Hematopoietic multipotent progenitor cell treated with erythropoietin and hydrocortisone succinate and interleukin-3 and kit ligand, for 6 days (in vitro differentiated cells): ENCODE data around the gene DNMT3B.

Source experiments
- DNase-seq: peaks from one replicate; pipeline ENCODE4 v3.0.0-alpha.2; 2015

DNMT3B gene

DNA sequence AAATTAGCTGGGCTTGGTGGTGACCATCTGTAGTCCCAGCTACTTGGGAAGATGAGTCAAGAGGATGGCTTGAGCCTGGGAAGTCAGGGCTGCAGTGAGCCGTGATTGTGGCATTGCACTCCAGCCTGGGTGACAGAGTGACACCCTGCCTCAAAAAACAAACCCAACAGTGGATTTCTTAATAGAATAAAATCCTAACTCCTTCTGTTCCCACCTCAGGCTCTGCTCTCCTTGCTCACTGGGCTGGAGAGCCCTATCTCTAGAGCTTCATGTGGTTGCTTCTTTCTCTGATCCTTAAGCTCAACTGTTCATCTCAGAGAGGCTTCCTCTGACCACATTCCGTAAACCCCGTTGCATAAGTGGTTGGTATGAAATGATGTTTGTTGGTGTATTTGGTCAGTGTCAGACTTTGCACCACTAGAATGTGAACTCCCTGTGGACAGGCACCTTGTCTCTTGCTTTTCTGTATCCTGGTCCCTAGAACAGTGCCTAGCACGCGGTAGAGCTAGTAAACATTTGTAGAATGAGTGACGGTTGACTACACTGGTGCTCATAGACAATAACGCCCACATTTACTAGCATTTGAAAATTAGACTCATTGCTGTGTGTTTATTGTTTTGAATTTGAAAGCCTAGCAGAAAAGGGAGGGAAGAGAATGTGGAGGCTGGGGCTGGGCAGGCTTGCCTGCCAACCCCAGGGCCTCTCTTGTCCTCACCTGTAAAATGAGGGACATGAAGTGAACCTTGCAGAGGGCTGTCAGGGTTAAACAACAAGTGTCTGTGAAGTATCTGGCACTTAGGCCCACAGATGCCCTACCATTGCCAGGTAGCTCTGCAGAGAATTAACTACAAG is 61.8 kb downstream of the DNMT3B start:
- DNase-seq = peak; percentile 29

DNA sequence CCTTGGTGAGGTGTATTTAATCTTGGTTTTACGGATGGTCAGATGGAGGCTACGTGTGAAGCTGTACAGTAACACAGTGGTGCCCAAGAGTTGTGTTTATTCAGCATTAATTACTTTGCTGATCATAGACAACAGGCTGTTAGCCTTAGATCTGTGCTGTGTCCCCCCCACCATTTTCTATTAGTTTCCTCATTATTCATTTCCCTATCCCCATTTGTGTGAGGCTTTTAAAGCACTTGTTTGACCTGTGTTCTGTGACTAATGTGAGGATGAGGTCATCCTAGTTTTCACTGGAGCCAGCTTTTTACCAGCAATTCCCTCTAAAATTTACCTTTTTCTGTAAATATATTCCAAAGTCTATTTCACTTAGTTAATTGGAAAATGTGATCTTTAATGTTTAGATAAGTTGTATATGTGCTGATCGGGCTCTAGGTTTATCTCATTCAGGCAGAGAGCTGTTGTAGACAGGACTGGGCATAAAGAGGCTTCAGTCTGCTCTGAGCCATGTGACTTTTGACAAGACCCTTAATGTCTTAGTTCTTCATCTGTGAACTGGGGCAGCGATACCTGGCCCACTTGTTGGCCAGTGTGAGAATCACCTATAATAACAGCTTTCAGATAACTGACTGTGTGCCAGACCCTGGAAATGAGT is 66.0 kb downstream of the DNMT3B start:
- DNase-seq = no peak

DNA sequence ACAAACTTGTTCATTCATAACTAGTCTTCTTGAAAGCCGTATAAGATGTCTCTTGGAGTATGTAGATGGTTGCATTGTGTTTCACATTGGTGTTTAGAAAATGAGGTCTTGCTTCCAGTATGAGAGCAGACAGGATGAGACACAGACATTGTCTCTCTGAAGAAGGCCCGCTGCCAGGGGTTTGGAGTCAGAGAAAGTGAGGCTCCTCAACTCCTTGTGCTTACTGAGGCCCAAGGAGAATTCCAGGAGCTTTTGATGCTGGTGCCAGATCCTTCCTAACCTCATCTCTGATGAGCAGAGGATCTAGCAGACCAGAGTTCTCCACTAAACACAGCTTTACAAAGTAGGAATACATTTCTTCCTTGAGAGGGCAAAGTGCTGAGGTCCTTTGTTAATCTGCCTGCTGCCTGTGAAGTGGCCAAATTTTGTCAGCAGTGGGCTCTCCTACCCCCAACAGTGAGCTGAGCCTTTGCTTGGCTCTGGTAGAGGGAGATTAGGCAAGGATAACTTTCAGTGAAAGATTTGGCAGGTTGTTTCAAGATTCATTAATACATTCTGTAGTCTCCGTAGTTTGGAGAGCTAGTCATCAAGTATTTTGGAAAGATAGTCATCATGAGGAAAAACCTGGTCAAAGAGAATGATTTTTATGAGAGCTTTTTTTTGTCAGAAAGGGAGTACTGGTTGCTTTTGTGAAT is 67.3 kb downstream of the DNMT3B start:
- DNase-seq = no peak

DNA sequence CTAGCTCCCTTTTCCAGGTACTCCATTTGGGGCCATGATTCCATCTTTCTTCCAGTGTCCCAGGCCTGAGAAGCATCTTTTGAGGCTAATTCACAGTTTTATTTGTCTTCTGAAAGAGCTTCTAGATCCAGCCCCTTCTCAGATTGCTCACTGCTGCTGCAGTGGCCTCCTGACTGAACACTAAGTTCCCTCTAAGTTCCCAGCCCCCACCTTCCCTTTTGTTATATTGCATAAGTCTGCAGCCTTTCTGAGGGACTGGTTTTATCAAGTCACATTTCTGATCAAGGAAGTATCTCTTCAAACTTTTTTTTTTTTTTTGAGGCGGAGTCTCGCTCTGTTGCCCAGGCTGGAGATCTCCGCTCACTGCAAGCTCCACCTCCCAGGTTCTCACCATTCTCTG is 68.3 kb downstream of the DNMT3B start:
- peak; percentile 87 for DNase-seq

DNA sequence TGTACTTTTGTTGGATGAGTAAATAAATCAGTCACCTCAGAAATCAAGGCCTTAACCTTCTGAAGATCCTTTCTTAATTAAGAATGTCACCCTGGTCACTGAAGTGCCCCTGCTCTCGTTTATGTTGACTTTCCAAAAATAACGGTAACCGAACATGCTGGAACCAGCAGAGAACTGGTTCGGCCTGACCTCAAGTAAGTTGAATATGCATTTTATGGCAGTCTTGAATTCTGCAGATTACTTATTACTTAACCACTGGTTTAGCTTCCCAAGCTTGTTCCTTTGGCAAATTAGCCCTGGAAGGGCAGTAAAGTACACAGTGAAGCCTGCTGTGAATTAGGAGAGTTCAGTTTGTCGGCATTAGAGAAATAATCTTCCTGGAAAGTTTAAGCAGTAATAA is 69.8 kb downstream of the DNMT3B start:
- no peak for DNase-seq

DNA sequence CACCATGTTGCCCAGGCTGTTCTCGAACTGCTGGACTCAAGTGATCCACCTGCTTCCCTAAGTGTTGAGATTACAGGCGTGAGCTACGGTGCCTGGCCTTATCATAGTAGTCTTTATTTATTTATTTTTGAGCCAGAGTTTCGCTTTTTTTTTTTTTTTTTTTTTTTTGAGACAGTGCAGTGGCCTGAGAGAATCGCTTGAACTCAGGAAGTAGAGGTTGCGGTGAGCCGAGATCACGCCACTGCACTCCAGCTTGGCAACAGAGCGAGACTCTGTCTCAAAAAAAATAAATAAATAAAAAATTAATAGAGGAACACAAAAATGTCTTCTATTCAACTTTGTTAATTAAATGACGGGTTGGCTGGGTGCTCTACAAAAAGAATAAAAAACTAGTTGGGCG is 70.5 kb downstream of the DNMT3B start:
- peak; percentile 24 for DNase-seq

DNA sequence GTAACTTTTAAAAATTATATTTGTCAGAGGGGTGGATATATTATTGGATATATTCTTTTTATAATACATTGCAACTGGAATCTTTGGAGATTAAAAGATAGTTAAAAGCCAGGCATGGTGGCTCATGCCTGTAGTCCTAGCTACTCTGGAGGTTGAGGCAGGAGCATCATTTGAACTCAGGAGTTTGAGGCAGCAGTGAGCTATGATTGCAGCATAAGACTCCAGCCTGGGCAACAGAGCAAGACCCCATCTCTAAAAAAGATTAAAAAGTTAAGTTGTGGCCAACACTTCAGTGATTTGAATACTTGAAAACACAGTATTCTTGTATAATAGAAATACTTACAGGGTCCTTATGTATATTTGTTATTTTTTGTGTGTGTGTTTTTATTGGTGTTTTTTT is 72.8 kb downstream of the DNMT3B start:
- no peak for DNase-seq

GRCh38 chr20:32837157-32837556 is 75.0 kb downstream of the DNMT3B start:
- DNase-seq = no peak

DNA sequence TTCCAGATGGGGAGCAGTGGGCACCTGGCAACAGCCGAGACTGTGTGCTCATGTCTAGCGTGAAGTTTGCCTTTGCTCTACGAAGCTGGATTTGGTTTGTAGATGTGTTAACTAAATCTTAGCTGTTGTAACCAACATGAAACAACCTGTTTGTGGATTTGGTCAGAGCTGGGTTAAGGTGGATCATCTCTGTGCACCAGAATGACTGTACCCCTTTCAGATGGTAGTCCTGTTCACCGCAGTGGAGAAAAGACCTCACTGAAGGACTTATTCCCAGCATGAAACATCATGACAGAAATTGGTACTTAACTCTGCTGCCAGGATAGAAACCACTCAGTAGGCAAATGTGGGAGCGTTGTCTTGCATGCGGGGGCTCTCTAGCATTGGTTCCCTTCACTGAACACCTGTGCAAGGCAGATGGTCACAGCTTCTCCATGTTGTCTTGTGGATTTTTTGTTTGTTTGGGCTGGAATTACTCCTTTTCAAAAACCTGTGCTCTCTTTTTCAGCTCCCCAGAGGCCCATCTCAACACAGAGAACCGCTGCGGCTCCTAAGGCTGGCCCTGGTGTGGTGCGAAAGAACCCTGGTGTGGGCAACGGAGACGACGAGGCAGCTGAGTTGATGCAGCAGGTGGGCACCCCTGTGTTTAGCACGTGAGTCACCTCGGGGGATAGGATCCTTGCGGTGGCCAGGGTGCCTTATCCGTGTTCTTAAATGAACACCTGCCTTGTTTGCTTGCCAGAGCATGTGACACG is 77.2 kb downstream of the DNMT3B start:
- no peak for DNase-seq

- no peak for DNase-seq
Measured at GRCh38 chr20:32839982-32840285, 77.7 kb downstream of the DNMT3B start.

DNA sequence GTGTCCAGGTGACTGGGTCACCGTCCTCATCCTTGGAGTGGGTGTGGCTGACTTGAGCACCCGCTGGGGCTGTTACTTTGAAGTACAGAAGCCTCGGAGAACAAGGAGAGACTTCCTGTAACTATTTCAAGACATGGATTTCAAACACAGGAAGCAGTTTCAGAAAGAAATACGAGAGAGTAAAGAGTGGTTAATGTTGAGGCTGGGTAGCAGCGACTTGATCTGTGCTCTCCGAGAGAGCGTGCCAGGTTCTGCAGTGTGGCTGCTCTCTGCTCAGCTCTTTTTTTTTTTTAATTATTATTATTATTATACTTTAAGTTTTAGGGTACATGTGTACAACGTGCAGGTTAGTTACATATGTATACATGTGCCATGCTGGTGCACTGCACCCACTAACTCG is 79.0 kb downstream of the DNMT3B start:
- DNase-seq = no peak

DNA sequence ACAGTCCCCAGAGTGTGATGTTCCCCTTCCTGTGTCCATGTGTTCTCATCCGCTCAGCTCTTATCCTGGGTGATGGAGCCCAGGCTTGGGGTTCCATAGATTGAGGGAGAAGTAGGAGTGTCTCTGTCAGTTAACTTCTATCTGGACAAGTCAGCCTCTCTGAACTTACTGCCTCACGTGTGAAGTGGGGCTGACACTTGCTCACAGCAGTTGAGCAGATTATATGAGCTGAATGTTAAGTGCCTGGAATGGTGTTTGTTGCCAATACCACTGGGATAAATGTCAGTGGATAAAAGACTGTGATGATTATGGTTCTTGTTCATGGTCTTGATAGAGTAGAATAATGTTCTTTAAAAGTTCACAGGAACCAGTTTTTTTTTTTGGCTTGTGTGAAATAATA is 79.4 kb downstream of the DNMT3B start:
- no peak for DNase-seq

DNA sequence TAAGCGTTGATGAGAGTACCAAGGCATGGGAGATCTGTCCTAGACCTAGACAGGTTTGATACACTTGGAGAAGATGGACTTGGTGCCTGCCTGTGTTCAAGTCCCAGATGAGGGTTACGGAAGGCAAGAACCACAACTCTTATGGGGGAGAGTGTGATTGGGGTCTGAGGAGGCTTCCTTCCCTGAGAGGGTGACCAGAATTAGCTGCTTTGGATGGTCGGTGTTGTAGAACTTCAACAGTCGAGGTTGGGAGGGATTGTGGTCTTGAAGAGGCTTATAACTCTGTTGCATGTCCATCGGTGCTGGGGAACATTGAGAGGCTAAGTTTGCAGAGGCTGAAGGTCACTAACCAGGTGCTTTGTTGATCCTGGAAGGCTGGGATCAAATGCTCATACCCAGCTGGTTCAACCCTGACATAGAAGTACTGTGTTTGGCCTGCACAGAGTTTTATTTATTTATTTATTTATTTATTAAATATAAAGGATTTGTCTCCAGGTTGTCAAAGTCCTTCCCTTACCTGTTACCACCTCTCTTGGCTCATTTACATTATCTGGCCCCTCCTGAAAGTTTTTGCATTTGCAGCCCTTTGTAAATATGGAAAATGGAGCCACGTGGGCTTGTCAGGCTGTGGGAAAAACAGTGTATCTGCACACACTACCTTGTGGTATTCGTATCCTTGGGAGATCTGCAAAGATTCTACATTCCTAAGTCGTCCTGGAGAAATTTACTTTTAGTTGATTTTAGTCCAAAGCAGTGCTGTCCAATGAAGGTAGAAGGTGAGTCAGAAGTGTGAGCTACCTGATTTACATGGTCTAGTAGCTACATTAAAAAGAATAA is 80.7 kb downstream of the DNMT3B start:
- DNase-seq = no peak

GRCh38 chr20:32845786-32846185 is 83.6 kb downstream of the DNMT3B start:
- DNase-seq = no peak

GRCh38 chr20:32846852-32847251 is 84.7 kb downstream of the DNMT3B start:
- no peak for DNase-seq

- no peak for DNase-seq
Measured at GRCh38 chr20:32847964-32848363, 85.8 kb downstream of the DNMT3B start.

DNA sequence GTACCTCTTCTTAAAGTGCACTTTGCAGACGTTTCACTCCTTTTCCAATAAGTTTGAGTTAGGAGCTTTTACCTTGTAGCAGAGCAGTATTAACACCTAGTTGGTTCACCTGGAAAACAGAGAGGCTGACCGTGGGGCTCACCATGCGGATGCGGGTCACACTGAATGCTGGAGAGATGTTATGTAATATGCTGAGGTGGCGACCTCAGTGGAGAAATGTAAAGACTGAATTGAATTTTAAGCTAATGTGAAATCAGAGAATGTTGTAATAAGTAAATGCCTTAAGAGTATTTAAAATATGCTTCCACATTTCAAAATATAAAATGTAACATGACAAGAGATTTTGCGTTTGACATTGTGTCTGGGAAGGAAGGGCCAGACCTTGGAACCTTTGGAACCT is 86.7 kb downstream of the DNMT3B start:
- no peak for DNase-seq

DNA sequence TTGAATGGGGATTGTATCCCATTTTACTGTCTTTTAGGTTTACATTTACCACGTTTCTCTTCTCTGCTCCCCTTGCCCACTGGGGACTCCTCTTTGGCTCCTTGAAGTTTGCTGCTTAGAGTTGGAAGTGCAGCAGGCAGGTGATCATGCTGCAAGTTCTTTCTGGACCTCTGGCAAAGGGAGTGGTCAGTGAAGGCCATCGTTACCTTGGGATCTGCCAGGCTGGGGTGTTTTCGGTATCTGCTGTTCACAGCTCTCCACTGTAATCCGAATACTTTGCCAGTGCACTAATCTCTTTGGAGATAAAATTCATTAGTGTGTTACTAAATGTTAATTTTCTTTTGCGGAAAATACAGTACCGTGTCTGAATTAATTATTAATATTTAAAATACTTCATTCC is 87.4 kb downstream of the DNMT3B start:
- no peak for DNase-seq

GRCh38 chr20:32855387-32855786 is 93.2 kb downstream of the DNMT3B start:
- DNase-seq = no peak

DNA sequence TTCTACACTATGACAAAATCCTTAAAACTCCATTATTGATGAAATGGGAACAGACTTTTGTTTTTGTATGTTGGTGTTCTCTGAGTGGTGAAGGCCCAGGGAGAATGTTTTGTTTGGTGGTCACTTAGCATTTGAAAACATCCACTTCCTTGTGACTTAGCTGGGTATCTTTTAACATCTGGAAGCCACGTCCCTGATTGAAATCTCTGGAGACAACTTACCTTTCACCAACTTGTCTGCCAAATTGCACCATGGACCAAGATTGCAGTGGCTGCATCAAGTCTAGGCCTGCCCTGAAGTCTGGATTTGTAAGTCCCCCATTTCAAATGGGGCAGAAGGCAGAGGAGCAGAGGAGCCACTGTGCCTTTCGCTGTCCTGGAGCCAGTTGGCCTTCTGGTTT is 96.0 kb downstream of the DNMT3B start:
- no peak for DNase-seq
